Left lung (tissue), 10 donors: ENCODE results near the gene BNIP3. TPM values are rescaled to one million over a fixed set of nuclear protein-coding genes. Genes with fewer than 3 reads are reported as not detected.

Source experiments
- ATAC-seq: fragments of 200-7000 bp; cut with Tn5 transposase; one replicate; pipeline ENCODE4 v1.9.1; 2020; ENCODE audit warnings: moderate library complexity
- DNase-seq, 4 donors: peaks; one replicate each; pipeline ENCODE4 v3.0.0-alpha.2; 2013 to 2020
- H3K27ac ChIP-seq, 2 donors: fragments of 200-600 bp; sonication (generic) in 1 of 2; one replicate each; pipeline versions ENCODE4 v1.5.0 to v1.8.0; 2020 to 2021
- H3K27me3 ChIP-seq, 2 donors: fragments of 200-600 bp; sonication (generic) in 1 of 2; one replicate each; pipeline versions ENCODE4 v1.5.0 to v1.8.0; 2020 to 2021
- H3K36me3 ChIP-seq, 2 donors: fragments of 200-600 bp; sonication (generic) in 1 of 2; one replicate each; pipeline versions ENCODE4 v1.5.0 to v1.8.0; 2020 to 2021
- H3K4me1 ChIP-seq, 2 donors: fragments of 200-600 bp; one replicate each; pipeline ENCODE4 v1.8.0; 2021
- H3K4me3 ChIP-seq, 2 donors: fragments of 200-600 bp; sonication (generic) in 1 of 2; one replicate each; pipeline versions ENCODE4 v1.5.0 to v1.8.0; 2020 to 2021; ENCODE audit warnings: mild to moderate bottlenecking in 1 of 2
- H3K9me3 ChIP-seq, 2 donors: fragments of 200-600 bp; sonication (generic) in 1 of 2; one replicate each; pipeline versions ENCODE4 v1.5.0 to v1.8.0; 2020 to 2021
- intact Hi-C, 2 donors: fragments of 100-400 bp; cut with DNase I; formaldehyde crosslinking; loops; one replicate each; pipeline versions ENCODE4 v1.11.2 to v1.14.2; 2022
- polyA plus RNA-seq, 6 donors: library from polyadenylated mRNA; unstranded; fragments of 120-200 nt; gene quantifications; one replicate each; pipeline ENCODE4 v1.2.1, GENCODE V29; 2013; ENCODE audit not compliant: insufficient read length in 6 of 6
- total RNA-seq, 2 donors: library from RNA; stranded (reverse); fragmentation: NEBNext Ultra II Directional; extraction: Animal tissue kit (Norgen Biotek cat#: 25700); gene quantifications; one replicate each; pipeline ENCODE4 v1.2.1, GENCODE V29; 2021
- TF ChIP-seq, protein P1 (sequence below), 2 donors: fragments of 200-600 bp; sonication (generic) in 1 of 2; IDR thresholded peaks; one replicate each; pipeline versions ENCODE4 v1.5.0 to v1.8.0; 2021; ENCODE audit warnings: antibody characterized with exemption in 2 of 2
- donor health status: DM: no; HTN: yes; CAD: no.
- donor health status: DM: no; HTN: no; CAD: no.

BNIP3 gene
- total and polyA plus RNA-seq, 8 donors = 25.7 to 55.3 (median 36.1) TPM

- Histone ChIP-seq H3K4me1 (no peaks in the 10 kb centered on the region), H3K9me3 (no peaks in the 10 kb centered on the region), H3K27me3 (no peaks in the 10 kb centered on the region), H3K27ac (no peak overlapping the region), H3K36me3 (peaks cover 0 to 38% of the 10 kb centered on the region in 2 donors), H3K4me3 (no peak overlapping the region)
- intact Hi-C loops = no loop called here
- ATAC-seq = no peak
- DNase-seq = no peak
- TF ChIP-seq, protein P1, sequence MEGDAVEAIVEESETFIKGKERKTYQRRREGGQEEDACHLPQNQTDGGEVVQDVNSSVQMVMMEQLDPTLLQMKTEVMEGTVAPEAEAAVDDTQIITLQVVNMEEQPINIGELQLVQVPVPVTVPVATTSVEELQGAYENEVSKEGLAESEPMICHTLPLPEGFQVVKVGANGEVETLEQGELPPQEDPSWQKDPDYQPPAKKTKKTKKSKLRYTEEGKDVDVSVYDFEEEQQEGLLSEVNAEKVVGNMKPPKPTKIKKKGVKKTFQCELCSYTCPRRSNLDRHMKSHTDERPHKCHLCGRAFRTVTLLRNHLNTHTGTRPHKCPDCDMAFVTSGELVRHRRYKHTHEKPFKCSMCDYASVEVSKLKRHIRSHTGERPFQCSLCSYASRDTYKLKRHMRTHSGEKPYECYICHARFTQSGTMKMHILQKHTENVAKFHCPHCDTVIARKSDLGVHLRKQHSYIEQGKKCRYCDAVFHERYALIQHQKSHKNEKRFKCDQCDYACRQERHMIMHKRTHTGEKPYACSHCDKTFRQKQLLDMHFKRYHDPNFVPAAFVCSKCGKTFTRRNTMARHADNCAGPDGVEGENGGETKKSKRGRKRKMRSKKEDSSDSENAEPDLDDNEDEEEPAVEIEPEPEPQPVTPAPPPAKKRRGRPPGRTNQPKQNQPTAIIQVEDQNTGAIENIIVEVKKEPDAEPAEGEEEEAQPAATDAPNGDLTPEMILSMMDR (IDR thresholded peaks at IDR 0.05) = no peak
Observed at GRCh38 chr10:131961777-131962662, 19.7 kb downstream of the BNIP3 start.

GRCh38 chr10:131961047-131961776 lies 20.5 kb downstream of the BNIP3 start:
- TF ChIP-seq, protein P1 (IDR thresholded peaks at IDR 0.05) = no peak
- intact Hi-C loops = no loop called here
- peak in 1 of 4 donors; percentile 66 for DNase-seq
- Histone ChIP-seq H3K4me3 (no peak overlapping the region), H3K27me3 (no peaks in the 10 kb centered on the region), H3K27ac (no peak overlapping the region), H3K36me3 (peaks cover 0 to 40% of the 10 kb centered on the region in 2 donors), H3K9me3 (no peaks in the 10 kb centered on the region), H3K4me1 (no peaks in the 10 kb centered on the region)
- peak; percentile 16 for ATAC-seq

DNA sequence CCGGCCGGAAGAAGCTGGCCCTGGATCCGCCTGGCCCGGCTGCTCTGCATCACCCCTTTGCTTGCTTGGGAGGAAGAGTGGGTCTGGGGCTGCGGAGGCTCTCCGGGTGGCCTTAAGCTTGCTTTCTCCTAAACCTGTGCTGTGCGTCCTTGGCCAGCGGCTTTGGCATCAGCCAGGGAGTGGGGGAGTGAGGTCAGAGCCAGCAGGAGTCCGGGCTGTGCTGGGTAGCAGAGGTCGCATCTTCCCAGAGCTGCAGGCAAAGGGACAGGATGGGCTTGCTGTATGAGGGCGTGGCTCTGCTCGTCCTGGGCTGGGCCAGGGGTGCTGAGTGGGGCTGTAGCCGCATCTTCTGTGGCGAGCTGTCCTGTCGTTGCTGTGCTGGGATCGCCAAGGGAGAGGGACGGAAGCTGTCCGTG lies 21.1 kb downstream of the BNIP3 start:
- intact Hi-C loops = no loop called here
- H3K27ac ChIP-seq = no peak overlapping the region
- no peak overlapping the region for H3K4me3 ChIP-seq
- ATAC-seq = no peak
- TF ChIP-seq, protein P1 (IDR thresholded peaks at IDR 0.05) = no peak
- H3K9me3 ChIP-seq = no peaks in the 10 kb centered on the region
- H3K36me3 ChIP-seq = peaks cover 0 to 40% of the 10 kb centered on the region in 2 donors
- DNase-seq = peak in 1 of 4 donors; percentile 68
- no peaks in the 10 kb centered on the region for H3K4me1 ChIP-seq
- H3K27me3 ChIP-seq = no peaks in the 10 kb centered on the region

- Histone ChIP-seq H3K9me3 (no peaks in the 10 kb centered on the region), H3K27me3 (no peaks in the 10 kb centered on the region), H3K36me3 (peaks cover 0 to 47% of the 10 kb centered on the region in 2 donors), H3K4me1 (no peaks in the 10 kb centered on the region), H3K27ac (no peak overlapping the region), H3K4me3 (no peak overlapping the region)
- DNase-seq = peak in 1 of 4 donors; percentile 65
- no peak for ATAC-seq
- TF ChIP-seq, protein P1 (IDR thresholded peaks at IDR 0.05) = no peak
- intact Hi-C loops = no loop called here
Observed at GRCh38 chr10:131959841-131960240, 21.9 kb downstream of the BNIP3 start.
